AG10803 (cell line): Measurements from ENCODE around the gene DOK5.

Experiments used
- DNase-seq: peaks from one replicate; pipeline ENCODE4 v3.0.0; 2010; ENCODE audit warnings: low read depth
- H3K4me3 ChIP-seq: 2 replicates; pipeline ENCODE4 v1.5.1; 2011; ENCODE audit warnings: mild to moderate bottlenecking, low read length, control low read depth
- TF ChIP-seq, protein P1 (sequence below): conservative IDR thresholded peaks from 2 replicates; pipeline ENCODE4 v1.5.1; 2011; ENCODE audit warnings: mild to moderate bottlenecking, low read length, control low read depth, inconsistent platforms

Gene DOK5

GRCh38 chr20:54572665-54573435 lies 97.5 kb downstream of the DOK5 start:
- TF ChIP-seq, protein P1, sequence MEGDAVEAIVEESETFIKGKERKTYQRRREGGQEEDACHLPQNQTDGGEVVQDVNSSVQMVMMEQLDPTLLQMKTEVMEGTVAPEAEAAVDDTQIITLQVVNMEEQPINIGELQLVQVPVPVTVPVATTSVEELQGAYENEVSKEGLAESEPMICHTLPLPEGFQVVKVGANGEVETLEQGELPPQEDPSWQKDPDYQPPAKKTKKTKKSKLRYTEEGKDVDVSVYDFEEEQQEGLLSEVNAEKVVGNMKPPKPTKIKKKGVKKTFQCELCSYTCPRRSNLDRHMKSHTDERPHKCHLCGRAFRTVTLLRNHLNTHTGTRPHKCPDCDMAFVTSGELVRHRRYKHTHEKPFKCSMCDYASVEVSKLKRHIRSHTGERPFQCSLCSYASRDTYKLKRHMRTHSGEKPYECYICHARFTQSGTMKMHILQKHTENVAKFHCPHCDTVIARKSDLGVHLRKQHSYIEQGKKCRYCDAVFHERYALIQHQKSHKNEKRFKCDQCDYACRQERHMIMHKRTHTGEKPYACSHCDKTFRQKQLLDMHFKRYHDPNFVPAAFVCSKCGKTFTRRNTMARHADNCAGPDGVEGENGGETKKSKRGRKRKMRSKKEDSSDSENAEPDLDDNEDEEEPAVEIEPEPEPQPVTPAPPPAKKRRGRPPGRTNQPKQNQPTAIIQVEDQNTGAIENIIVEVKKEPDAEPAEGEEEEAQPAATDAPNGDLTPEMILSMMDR = no peak
- H3K4me3 ChIP-seq = no peak overlapping the region
- DNase-seq = no peak

DNA sequence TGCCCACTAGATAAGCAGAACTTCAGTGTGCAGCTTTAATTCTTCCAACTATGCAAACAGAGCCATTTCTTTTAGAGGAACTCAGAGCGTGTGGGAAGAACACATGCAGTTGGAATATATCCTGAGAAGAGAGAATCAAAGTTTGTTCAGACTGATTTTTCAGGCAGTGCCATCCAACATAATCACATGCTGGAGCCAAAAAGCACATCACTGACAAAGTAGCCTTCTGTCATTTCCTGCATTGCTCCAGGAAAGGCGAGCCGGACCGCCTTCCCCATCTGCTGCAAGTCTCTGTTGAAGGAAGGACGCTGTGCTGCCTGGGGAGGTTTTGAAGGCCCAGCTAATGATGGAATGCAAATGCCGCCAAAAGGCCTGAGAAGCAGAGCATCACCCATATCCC lies 98.4 kb downstream of the DOK5 start:
- no peak for DNase-seq
- no peak overlapping the region for H3K4me3 ChIP-seq
- TF ChIP-seq, protein P1 = no peak

GRCh38 chr20:54576518-54576917 lies 101.1 kb downstream of the DOK5 start:
- TF ChIP-seq, protein P1 = no peak
- DNase-seq = no peak
- H3K4me3 ChIP-seq = no peak overlapping the region

DNA sequence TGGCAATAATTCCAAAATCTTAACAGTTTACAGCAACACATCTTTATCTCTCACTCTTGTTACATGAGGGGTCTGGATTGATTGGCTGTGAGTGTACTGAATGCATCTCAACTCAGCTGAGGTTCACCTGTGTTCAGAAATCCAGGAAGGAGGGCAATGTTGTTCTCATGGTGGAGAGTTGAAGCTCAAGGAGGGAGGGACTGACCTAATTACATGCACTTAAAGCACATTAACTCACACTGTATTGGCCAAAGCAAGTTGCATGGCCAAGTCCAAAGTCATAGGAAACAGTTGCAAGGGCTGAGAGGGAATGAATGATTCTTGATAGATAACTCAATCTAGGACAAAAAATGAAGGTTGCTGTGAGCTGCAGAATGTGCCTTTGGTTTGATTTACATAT lies 102.2 kb downstream of the DOK5 start:
- no peak for DNase-seq
- H3K4me3 ChIP-seq = no peak overlapping the region
- TF ChIP-seq, protein P1 = no peak

GRCh38 chr20:54585217-54585616 lies 109.8 kb downstream of the DOK5 start:
- no peak overlapping the region for H3K4me3 ChIP-seq
- TF ChIP-seq, protein P1 = no peak
- no peak for DNase-seq

DNA sequence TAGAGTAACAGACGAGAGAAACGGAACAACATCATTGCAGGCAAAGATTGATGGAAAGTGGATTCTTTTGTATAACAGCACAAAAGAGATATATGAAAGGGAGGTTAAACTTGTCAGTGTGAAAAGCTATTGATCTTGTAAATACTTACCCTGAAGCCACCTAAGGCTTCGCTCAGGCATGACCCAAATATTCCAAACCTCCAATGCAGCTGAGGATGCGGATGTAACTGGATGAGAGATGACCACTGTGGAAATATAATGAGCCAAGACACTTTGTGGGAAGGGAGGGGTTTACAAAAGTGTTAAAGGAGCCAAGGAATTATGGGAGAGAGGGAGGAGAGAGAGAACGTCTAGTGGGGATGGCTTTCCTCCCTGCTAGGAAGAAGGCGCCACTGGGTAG lies 112.0 kb downstream of the DOK5 start:
- TF ChIP-seq, protein P1 = no peak
- DNase-seq = no peak
- no peak overlapping the region for H3K4me3 ChIP-seq

DNA sequence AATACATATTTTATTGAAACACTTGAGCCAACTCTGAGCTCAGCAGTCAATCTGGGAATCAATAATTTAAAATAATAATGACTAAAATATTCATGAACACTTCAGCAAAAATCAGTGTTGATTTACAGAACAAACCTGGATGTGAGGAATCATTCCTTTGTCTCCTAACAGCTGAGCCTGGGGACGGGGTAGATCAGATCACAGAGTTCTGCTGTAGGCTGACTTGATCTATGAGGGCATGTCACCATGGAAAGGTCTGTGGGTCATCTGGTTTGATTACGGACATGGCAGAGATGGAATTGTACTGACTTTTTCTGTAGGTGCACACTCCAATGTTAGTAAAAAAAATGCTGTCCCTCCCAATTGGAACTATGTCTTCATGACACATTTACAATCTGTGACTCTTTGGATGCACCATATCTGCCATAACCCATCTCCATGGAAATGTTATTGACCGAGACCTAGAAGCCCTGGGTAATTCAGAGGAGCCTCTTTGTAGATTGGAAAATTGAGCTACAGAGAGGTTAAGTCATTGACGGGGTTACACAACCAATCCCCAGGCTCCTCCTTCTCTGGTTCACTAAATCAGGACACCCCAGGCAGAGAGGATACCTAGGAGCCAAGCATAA lies 114.1 kb downstream of the DOK5 start:
- no peak overlapping the region for H3K4me3 ChIP-seq
- TF ChIP-seq, protein P1 = no peak
- no peak for DNase-seq
